B cell (primary cell): ENCODE data around the gene NMT1. TPM values are rescaled to one million over a fixed set of nuclear protein-coding genes. Genes with fewer than 3 reads are reported as not detected.

ENCODE experiments used
- ATAC-seq: fragments of 200-7000 bp; cut with Tn5 transposase; one replicate; pipeline ENCODE4 v1.10.0; 2021; ENCODE audit warnings: low read depth, mild to moderate bottlenecking, moderate number of reproducible peaks, moderate library complexity
- CTCF ChIA-PET: fragments of 350-600 bp; sonication (Branson Sonifier 250); formaldehyde crosslinking; loops from one replicate; lab custom pipeline; 2021; ENCODE audit warnings: antibody characterized with exemption, inconsistent platforms; lab: Charles Lee
- POLR2A ChIA-PET: fragments of 350-600 bp; sonication (Branson Sonifier 250); formaldehyde crosslinking; loops from one replicate; lab custom pipeline; 2021; ENCODE audit warnings: antibody characterized with exemption; lab: Charles Lee
- DNase-seq: peaks from one replicate; pipeline ENCODE4 v3.0.0; 2013
- H2AFZ ChIP-seq: 2 replicates; pipeline ENCODE4 v1.6.1; 2012; ENCODE audit warnings: mild to moderate bottlenecking, low read depth, low read length; ENCODE audit not compliant: insufficient read depth, poor library complexity, severe bottlenecking
- H3K27ac ChIP-seq, 2 donors: 1 replicate in 1 of 2; 2 replicates in 1 of 2; pipeline ENCODE4 v1.5.1; 2012 to 2013; ENCODE audit warnings: low read length in 2 of 2, mild to moderate bottlenecking in 2 of 2, moderate library complexity in 1 of 2
- H3K27me3 ChIP-seq, 4 experiments: fragments of 200-600 bp in 1 of 4; sonication (generic) in 1 of 4; replicated peaks in 1 of 4; 1 replicate in 2 of 4; 2 replicates in 2 of 4; pipeline versions ENCODE4 v1.6.1 to v1.7.0; 2013 to 2016; ENCODE audit warnings: low read length in 3 of 4, mild to moderate bottlenecking in 2 of 4, mixed read lengths in 1 of 4, moderate library complexity in 1 of 4; ENCODE audit not compliant: insufficient read depth in 4 of 4, control insufficient read depth in 3 of 4; ENCODE audit errors: control extremely low read depth in 1 of 4
- H3K36me3 ChIP-seq, 2 experiments: replicated peaks in 1 of 2; 1 replicate in 1 of 2; 2 replicates in 1 of 2; pipeline versions ENCODE4 v1.6.1 to v1.7.1; 2013; ENCODE audit warnings: low read length in 1 of 2; ENCODE audit not compliant: insufficient read depth in 2 of 2, control insufficient read depth in 1 of 2; ENCODE audit errors: control extremely low read depth in 1 of 2, extremely low read depth in 1 of 2
- H3K4me1 ChIP-seq, 2 donors: fragments of 200-600 bp in 1 of 2; sonication (generic) in 1 of 2; 1 replicate in 1 of 2; 2 replicates in 1 of 2; pipeline versions ENCODE4 v1.5.1 to v1.6.1; 2013 to 2017; ENCODE audit warnings: low read length in 2 of 2; ENCODE audit not compliant: control insufficient read depth in 2 of 2, insufficient read depth in 2 of 2
- H3K4me2 ChIP-seq: replicated peaks from 2 replicates; pipeline ENCODE3; 2012; ENCODE audit warnings: mild to moderate bottlenecking, low read depth, low read length; ENCODE audit not compliant: poor library complexity, severe bottlenecking
- H3K4me3 ChIP-seq, 5 experiments: fragments of 200-600 bp in 1 of 5; sonication (generic) in 1 of 5; 1 replicate in 3 of 5; 2 replicates in 2 of 5; pipeline versions ENCODE4 v1.5.1 to v1.7.0; 2011 to 2016; ENCODE audit warnings: low read length in 4 of 5, mild to moderate bottlenecking in 4 of 5, low read depth in 2 of 5, control low read depth in 1 of 5, moderate library complexity in 1 of 5; ENCODE audit not compliant: insufficient read depth in 1 of 5; ENCODE audit errors: control extremely low read depth in 1 of 5, extremely low read depth in 1 of 5
- H3K79me2 ChIP-seq: fragments of 200-600 bp; sonication (generic); one replicate; pipeline ENCODE4 v1.6.0; 2016; ENCODE audit warnings: low read length; ENCODE audit not compliant: control insufficient read depth, insufficient read depth
- H3K9ac ChIP-seq: fragments of 200-600 bp; sonication (generic); 2 replicates; pipeline ENCODE4 v1.6.1; 2017; ENCODE audit warnings: mild to moderate bottlenecking, low read length, moderate library complexity
- H3K9me3 ChIP-seq, 3 donors: one replicate each; pipeline versions ENCODE4 v1.6.1 to v1.7.1; 2013; ENCODE audit warnings: low read length in 2 of 3; ENCODE audit not compliant: control insufficient read depth in 2 of 3, insufficient read depth in 1 of 3; ENCODE audit errors: control extremely low read depth in 1 of 3
- H4K20me1 ChIP-seq: 2 replicates; pipeline ENCODE4 v1.6.0; 2012; ENCODE audit warnings: mild to moderate bottlenecking, low read length; ENCODE audit not compliant: insufficient read depth, control insufficient read depth, poor library complexity, severe bottlenecking
- H3K27ac Mint-ChIP-seq: one replicate; pipeline ENCODE4 v1.8.0; 2021; ENCODE audit warnings: mixed read lengths
- H3K27me3 Mint-ChIP-seq: one replicate; pipeline ENCODE4 v1.8.0; 2021; ENCODE audit warnings: mixed read lengths
- H3K4me1 Mint-ChIP-seq: one replicate; pipeline ENCODE4 v1.8.0; 2021; ENCODE audit warnings: mixed read lengths
- H3K4me3 Mint-ChIP-seq: one replicate; pipeline ENCODE4 v1.8.0; 2021; ENCODE audit warnings: mixed read lengths
- H3K9me3 Mint-ChIP-seq: one replicate; pipeline ENCODE4 v1.8.0; 2022; ENCODE audit warnings: mixed read lengths; ENCODE audit not compliant: insufficient read depth
- EZH2 ChIP-seq: IDR thresholded peaks from 2 replicates; pipeline ENCODE4 v1.6.1; 2012; ENCODE audit warnings: borderline replicate concordance, low read depth, mild to moderate bottlenecking, moderate library complexity, low read length; ENCODE audit not compliant: insufficient read depth, poor library complexity, severe bottlenecking
- WGBS: methylation state at CpG from one replicate; pipeline ENCODE4 v1.1.5; 2013; ENCODE audit warnings: missing lambda C conversion rate; ENCODE audit not compliant: insufficient coverage; 5-methylcytosine and 5-hydroxymethylcytosine counted together
- intact Hi-C: fragments of 100-400 bp; cut with micrococcal nuclease; formaldehyde crosslinking; loops from one replicate; pipeline ENCODE4 v1.10.0; 2022
- polyA plus RNA-seq: library from polyadenylated mRNA; depleted of rRNA; stranded (reverse); fragments of >200 nt; gene quantifications from 2 replicates; pipeline ENCODE4 v1.2.3, GENCODE V29; 2012
- total RNA-seq, 2 donors: library from RNA; stranded (reverse); fragments of 120-200 nt in 1 of 2; gene quantifications; 1 replicate in 1 of 2; 2 replicates in 1 of 2; pipeline versions ENCODE4 v1.2.3 to v1.2.4, GENCODE V29; 2013 to 2022
- TF ChIP-seq, protein P1 (sequence below): fragments of 200-600 bp; IDR thresholded peaks from one replicate; pipeline ENCODE4 v1.8.0; 2022; ENCODE audit warnings: antibody characterized with exemption, mild to moderate bottlenecking

Gene NMT1
- total and polyA plus RNA-seq, 2 donors (not counting 1 experiment from before 2014, with no cell fraction given) = 30.1 to 134 TPM

DNA sequence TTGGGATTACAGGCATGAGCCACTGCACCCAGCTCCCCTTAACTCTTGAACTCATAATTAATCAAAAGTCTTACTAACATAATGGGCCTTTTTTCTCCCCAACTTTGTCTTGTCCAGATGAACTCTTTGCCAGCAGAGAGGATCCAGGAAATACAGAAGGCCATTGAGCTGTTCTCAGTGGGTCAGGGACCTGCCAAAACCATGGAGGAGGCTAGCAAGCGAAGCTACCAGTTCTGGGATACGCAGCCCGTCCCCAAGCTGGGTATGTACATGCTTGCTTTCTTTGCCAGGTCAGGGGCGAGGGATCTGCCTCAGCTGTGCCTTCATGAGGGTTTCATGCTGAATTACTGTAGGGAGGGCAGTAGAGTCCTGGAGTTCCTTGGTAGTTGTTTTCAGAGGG lies 25.3 kb downstream of the NMT1 start:
- ATAC-seq (no peak), DNase-seq (no peak)
- Histone ChIP-seq H3K27me3 (no peaks in the 10 kb centered on the region), H3K9ac (no peak overlapping the region), H3K4me2 (no peak overlapping the region), H3K4me3 (no peak overlapping the region), H4K20me1 (peaks cover 21% of the 10 kb centered on the region), H3K4me1 (no peaks in the 10 kb centered on the region), H3K79me2 (peaks cover 50% of the 10 kb centered on the region), H3K36me3 (peaks cover 20 to 74% of the 10 kb centered on the region in 2 experiments), H3K27ac (no peak overlapping the region), H2AFZ (no peak overlapping the region), H3K9me3 (no peaks in the 10 kb centered on the region)
- Mint-ChIP-seq H3K9me3 (no peaks in the 10 kb centered on the region), H3K4me3 (no peak overlapping the region), H3K27ac (no peak overlapping the region), H3K27me3 (no peaks in the 10 kb centered on the region), H3K4me1 (no peaks in the 10 kb centered on the region)
- intact Hi-C loops = no loop called here
- ChIA-PET POLR2A (interaction anchor here (0.5 to 0.7 kb wide), 3 partner anchors 8 to 37 kb away, joined by 3 to 6 read pairs (median 5); no protein-coding TSS in a partner anchor), CTCF (interaction anchor here (1.1 kb wide), 1 partner anchor 25 kb away, joined by 3 read pairs; no protein-coding TSS in a partner anchor)
- TF ChIP-seq, protein P1, sequence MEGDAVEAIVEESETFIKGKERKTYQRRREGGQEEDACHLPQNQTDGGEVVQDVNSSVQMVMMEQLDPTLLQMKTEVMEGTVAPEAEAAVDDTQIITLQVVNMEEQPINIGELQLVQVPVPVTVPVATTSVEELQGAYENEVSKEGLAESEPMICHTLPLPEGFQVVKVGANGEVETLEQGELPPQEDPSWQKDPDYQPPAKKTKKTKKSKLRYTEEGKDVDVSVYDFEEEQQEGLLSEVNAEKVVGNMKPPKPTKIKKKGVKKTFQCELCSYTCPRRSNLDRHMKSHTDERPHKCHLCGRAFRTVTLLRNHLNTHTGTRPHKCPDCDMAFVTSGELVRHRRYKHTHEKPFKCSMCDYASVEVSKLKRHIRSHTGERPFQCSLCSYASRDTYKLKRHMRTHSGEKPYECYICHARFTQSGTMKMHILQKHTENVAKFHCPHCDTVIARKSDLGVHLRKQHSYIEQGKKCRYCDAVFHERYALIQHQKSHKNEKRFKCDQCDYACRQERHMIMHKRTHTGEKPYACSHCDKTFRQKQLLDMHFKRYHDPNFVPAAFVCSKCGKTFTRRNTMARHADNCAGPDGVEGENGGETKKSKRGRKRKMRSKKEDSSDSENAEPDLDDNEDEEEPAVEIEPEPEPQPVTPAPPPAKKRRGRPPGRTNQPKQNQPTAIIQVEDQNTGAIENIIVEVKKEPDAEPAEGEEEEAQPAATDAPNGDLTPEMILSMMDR = no peak
- no peak for TF ChIP-seq EZH2
- 96% methylated on average over 4 of the region's 4 CpGs for WGBS

DNA sequence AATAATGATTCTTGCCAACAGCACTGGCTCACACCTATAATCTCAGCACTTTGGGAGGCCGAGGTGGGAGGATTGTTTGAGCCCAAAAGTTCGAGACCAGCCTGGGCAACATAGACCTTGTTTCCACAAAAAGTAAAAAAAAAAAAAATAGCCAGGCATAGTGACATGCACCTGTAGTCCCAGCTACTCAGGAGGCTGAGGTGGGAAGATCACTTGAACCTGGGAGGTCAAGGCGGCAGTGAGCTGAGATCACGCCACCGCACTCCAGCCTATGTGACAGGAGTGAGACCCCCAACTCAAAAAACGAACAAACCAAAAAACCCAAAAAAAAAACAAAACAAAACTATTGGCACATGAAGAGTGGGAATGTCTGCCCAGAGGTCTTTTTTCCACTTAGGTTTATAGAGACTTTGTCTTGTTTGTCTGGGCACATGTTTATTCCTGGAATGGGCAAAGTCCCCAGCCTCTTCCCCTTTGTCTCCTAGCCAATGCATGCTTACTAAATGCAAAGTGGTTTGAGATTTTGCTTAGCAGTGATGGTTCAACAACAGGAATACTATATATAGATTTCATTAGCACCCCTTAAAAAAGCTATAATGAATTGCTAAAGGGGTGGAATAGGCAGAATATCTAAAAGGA lies 25.9 kb downstream of the NMT1 start:
- Histone ChIP-seq H3K9me3 (no peaks in the 10 kb centered on the region), H2AFZ (no peak overlapping the region), H3K9ac (no peak overlapping the region), H3K27me3 (no peaks in the 10 kb centered on the region), H4K20me1 (peaks cover 24% of the 10 kb centered on the region), H3K27ac (no peak overlapping the region), H3K79me2 (peaks cover 44% of the 10 kb centered on the region), H3K36me3 (peaks cover 15 to 74% of the 10 kb centered on the region in 2 experiments), H3K4me3 (no peak overlapping the region), H3K4me1 (no peaks in the 10 kb centered on the region), H3K4me2 (no peak overlapping the region)
- no peak overlapping the region for H3K27ac Mint-ChIP-seq
- ATAC-seq (no peak), DNase-seq (no peak)
- TF ChIP-seq, protein P1 = no peak
- no peak for TF ChIP-seq EZH2
- H3K9me3 Mint-ChIP-seq = no peaks in the 10 kb centered on the region
- CTCF ChIA-PET = interaction anchor here (0.7 to 1.1 kb wide), 3 partner anchors 9 to 177 kb away, joined by 3 to 5 read pairs (median 4); no protein-coding TSS in a partner anchor
- 100% methylated on average over 1 of the region's 6 CpGs for WGBS
- intact Hi-C loops = no loop called here
- no peaks in the 10 kb centered on the region for H3K4me1 Mint-ChIP-seq
- H3K27me3 Mint-ChIP-seq = no peaks in the 10 kb centered on the region
- H3K4me3 Mint-ChIP-seq = no peak overlapping the region
- POLR2A ChIA-PET = interaction anchor here (0.5 kb wide), 2 partner anchors 37 to 190 kb away, joined by 3 to 5 read pairs; no protein-coding TSS in a partner anchor
